Measurements from ENCODE around the gene ZMIZ2.

The ZMIZ2 gene

DNA sequence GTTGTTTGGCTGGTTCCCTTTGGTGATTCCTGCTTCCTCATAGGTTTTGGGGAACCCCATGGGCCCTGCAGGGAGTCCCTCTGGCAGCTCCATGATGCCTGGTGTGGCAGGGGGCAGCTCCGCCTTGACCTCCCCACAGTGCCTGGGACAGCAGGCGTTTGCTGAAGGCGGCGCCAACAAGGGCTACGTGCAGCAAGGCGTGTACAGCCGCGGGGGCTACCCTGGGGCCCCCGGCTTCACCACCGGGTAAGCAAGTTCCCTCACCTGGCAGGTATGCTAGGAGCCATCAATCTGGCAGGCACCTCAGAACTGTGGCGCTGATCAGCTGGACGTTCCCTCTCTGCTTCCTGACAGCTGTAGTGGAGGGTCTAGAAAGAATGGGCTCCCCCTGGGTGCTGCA, 8.3 kb downstream of the ZMIZ2 start:
- no peak for DNase-seq

DNA sequence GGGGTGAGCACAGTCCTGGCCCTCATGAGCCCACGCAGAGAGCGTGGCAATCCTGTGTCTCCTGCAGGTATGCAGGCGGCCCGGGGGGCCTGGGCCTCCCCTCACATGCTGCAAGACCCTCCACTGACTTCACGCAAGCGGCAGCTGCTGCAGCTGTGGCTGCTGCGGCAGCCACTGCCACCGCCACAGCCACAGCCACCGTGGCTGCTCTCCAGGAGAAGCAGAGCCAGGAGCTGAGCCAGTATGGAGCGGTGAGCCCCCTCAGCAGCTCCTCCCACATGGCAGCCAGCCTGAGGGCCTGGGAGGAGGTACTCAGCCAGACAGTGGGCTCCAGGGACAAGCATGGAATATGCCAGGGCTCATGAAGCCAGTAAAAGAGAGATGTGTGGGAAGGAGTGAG, 8.7 kb downstream of the ZMIZ2 start:
- no peak for DNase-seq

DNA sequence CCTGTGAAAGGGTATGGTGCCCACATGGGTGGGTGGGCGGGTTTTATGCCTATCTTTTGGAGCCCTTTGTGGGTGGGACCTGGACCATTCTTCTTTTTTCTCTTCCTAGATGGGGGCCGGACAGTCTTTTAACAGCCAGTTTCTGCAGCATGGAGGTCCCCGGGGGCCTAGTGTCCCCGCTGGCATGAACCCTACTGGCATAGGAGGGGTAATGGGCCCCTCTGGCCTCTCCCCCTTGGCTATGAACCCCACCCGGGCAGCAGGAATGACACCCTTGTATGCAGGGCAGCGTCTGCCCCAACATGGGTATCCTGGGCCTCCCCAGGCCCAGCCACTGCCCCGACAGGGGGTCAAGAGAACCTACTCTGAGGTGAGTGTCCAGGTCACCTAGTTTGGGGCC, 9.1 kb downstream of the ZMIZ2 start:
- no peak for DNase-seq

- DNase-seq, result no peak
Observed at GRCh38 chr7:44759246-44759645, 10.6 kb downstream of the ZMIZ2 start.

DNA sequence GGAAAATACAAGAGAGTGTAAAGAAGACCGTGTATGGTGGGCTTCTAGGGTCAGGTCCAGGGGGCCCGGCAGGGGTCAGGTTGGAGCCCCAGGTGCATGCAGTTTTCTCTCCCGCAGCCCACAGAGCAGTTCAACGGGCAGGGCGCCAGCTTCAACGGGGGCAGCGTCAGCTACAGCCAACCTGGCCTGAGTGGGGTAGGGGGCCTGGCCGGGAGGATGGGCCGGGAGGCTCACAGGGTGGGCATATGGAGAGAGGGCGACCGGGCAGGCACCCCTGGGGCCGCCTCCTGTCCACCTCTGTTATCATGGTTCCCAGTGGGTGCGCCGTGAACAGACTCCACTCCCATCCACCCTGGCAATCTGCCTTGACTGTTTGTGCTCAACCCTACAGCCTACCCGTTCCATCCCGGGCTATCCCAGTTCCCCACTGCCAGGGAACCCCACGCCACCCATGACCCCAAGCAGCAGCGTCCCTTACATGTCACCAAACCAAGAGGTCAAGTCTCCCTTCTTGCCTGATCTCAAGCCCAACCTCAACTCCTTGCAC, 11.5 kb downstream of the ZMIZ2 start:
- DNase-seq, result no peak

DNA sequence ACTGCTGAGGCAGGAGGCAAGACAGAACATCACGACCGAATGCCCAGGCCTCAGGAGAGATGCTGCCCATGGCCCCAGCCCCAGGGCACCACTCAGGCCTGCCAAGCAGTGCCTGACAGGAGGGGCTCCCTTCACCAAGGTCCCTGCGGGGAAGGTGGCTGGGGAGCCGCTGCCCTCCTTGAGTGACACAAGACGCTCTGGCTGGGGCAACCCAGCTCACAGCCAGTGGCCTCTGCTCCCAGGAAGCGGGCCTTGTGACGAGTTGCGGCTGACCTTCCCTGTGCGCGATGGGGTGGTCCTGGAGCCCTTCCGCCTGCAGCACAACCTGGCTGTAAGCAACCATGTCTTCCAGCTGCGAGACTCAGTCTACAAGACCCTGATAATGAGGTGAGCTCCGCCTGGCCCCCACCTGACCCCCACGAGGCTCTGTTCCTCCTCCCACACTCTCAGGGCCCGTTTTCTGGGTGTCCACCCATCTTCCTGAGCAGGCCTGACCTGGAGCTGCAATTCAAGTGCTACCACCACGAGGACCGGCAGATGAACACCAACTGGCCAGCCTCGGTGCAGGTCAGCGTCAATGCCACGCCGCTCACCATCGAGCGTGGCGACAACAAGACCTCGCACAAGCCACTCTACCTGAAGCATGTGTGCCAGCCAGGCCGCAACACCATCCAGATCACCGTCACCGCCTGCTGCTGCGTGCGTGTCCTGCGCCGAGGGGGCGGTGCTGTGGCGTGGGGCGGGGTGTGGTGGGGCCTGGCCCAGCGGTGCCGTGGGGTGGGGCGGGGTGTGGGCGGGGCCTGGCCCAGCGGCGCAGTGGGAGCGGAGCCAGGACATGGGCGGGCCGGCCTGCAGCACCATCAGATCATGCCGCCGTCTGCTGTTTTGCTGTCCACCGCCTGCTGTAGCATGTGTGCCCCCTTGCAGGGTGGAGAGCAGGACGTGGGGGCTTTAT, 12.8 kb downstream of the ZMIZ2 start:
- DNase-seq, result no peak

- DNase-seq, result no peak
Observed at GRCh38 chr7:44762300-44762699, 13.7 kb downstream of the ZMIZ2 start.

- DNase-seq, result no peak
Observed at GRCh38 chr7:44762726-44763522, 14.3 kb downstream of the ZMIZ2 start.

GRCh38 chr7:44764081-44764480, 15.4 kb downstream of the ZMIZ2 start:
- no peak for DNase-seq

GRCh38 chr7:44764665-44765578, 16.3 kb downstream of the ZMIZ2 start:
- no peak for DNase-seq

- no peak for DNase-seq
Observed at GRCh38 chr7:44765579-44766415, 17.1 kb downstream of the ZMIZ2 start.

DNA sequence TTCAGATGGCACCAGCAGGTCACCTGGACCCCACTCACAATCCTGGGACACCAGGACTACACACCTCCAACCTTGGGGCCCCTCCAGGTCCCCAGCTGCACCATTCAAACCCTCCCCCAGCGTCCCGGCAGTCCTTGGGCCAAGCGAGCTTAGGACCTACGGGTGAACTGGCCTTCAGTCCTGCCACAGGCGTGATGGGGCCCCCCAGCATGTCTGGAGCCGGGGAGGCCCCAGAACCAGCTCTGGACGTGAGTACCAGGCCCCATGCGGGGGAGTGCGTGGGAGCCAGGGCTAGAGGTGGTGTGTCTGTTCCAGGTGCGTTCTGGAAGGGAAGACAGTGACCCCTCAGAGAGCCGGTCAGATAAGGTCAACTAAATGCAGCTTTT, 17.8 kb downstream of the ZMIZ2 start:
- DNase-seq, result no peak

- no peak for DNase-seq
Observed at GRCh38 chr7:44767134-44767911, 18.7 kb downstream of the ZMIZ2 start.

DNA sequence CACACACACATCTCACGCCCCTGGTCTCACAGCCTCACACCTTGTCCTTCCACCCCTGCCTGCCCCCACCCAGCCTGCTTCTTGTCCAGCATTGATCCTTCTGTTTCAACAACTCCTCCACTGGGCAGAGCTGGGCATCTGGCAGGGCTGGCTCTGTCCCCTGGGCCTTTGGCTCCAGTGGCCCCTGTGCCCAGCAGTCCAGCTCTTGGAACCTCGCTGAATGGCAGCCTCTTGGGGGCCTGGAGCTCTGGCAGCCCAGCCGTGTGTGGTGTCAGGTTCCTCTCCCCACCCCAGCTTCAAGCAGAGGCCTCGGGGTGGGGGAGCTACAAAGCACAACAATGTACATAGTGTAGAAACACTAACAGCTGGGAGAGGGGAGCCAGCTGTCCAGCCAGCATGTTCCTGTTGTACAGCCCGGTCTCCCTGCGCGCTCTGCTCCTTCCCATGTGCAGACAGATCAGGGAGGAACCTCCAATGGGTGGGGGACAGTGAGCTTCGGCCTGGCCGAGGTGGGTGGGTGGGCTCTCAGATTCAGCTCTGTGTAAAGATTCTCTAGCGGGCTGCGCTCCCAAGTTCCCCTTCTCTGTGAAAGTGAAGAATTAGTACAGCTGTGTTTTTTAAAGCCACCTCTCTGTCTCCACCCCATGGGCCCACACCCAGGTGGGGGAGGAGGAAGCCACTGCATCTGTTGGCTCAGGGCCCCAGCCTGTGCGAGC, 19.4 kb downstream of the ZMIZ2 start:
- DNase-seq, result peak; percentile 75

DNA sequence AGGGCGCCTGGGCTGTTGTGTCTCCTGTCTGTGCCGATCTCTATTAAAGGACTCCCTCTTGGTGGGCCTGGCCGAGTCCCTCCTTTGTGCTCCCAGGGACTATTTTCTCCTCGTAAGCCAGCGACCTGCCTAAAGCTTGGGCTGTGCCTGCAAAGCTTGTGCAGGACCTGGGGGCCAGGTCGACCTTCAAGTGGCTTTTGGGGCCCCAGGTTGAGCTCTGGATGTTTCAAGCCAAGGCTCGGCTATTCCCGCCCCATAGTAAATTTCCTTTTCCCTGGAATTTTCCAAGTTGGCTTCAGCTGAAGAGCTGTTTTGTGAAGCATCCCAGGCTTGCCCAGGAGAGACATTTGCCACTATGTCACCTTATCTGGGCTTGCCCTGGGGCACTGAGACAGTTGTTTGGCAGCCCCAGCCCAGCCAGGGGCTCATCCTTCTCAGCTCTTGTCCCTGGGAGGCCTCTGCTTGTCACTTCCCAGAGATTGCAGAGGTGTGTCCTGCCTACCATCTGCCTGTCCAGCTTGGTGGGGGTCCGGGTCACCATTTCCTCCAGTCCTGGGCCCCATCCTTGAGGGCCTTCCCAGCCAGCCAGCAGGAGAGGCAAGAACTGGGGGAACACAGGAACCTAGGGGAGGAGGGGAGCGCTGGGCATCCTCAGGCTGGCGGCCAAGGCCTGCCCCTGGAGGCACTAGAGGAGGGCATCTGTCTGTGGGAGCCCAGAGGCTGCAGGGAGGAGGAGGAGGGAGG, 20.2 kb downstream of the ZMIZ2 start:
- DNase-seq, result no peak

DNA sequence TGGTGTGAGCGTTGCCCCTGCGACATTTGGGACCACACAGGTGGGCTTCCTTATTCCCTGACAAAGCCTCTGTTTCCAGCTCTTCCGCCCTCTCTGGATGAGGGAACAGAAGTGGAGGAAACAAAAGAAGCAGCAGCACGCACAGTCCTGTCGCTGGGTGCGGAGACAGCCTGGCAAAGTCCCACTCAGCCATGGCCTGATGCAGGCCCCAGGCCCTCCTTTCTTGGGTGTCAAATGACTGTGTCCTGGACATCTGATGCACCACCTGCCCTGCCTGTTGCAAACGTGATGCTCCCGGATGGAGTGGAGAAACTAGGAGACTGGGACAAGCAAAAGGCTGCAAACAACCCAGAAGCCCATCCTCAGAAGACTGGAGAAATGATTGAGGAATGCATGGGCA, 20.7 kb downstream of the ZMIZ2 start:
- no peak for DNase-seq

- DNase-seq, result peak; percentile 54
Observed at GRCh38 chr7:44769776-44770294, 21.2 kb downstream of the ZMIZ2 start.

DNA sequence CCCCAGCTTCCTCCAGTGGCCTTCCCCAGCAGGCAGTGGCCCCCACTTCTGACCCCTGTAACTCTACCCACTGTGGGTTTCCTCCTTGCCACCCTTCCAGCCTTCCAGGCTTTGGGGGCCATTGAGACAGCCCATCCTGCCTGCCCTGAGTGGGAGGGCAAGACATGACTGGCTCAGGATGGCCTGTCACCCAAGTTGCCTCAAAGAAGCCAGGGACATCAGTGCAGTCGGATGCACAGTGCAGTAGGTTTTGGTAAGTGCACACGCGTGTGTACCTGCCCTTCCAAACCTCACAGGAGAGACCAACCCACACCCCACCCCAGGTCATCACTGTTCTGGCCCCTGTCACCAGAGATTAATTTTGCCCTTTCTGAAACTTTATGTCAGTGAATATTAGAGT, 22.7 kb downstream of the ZMIZ2 start:
- DNase-seq, result no peak

- no peak for DNase-seq
Observed at GRCh38 chr7:44772440-44772839, 23.8 kb downstream of the ZMIZ2 start.
